NCI-H1048 (cell line): Measurements from ENCODE around the gene ACTL6B.
"Not testable (repeated sequence)": the region's sequence is repeated elsewhere in the genome, so short reads cannot be mapped to it uniquely, and the experiment has no call there.

Source experiments
- DNase-seq: peaks from one replicate; lab custom pipeline; 2025; lab: John Stamatoyannopoulos, UW

The ACTL6B gene

GRCh38 chr7:100655908-100656674 lies at the start of gene ACTL6B:
Gene ACTL6B (minus strand): TSS chr7:100656448. CDS start chr7:100656354, 94 bp downstream.
- DNase-seq, result peak; percentile 67

DNA sequence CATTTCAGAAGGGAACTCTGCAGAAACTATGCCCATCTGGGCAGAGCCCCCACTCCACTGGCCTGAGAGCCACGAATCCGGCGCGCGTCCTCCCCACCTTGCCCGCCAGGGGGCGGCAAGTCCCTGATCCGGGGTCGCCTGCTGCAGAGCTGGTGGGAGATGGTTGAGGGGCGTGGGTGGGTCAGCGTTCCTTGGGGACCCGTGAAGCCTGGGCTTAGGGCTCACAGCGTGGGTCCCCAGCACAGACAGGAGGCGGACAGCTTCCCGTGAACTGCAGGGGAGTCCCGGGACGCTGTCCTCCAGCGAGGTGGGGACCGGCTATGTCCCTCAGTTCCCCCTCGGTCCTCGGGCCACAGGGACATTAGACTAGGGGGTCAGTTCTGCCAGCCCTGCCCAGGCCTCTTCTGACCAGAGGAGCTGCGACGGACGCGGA lies 49.1 kb upstream of the ACTL6B start:
- DNase-seq, result peak; percentile 42

- DNase-seq, result not testable (repeated sequence)
Measured at GRCh38 chr7:100701089-100701488, 44.8 kb upstream of the ACTL6B start.

GRCh38 chr7:100699018-100699417 lies 42.8 kb upstream of the ACTL6B start:
- DNase-seq, result no peak

DNA sequence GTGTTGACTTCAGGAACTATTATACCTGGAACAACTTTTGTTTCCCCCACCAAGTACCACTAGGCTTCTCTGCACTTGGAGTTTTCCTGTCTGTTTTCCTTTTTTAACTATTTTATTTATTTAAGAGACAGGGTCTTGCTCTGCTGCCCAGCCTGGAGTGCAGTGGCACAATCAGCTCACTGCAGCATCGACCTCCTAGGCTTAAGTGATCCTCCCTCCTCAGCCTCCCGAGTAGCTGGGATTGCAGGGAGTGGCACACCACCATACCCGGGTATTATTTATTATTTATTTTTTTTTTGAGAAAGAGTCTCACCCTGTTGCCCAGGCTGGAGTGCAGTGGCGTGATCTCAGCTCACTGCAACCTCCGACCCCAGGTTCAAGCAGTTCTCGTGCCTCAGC lies 39.9 kb upstream of the ACTL6B start:
- no peak for DNase-seq

DNA sequence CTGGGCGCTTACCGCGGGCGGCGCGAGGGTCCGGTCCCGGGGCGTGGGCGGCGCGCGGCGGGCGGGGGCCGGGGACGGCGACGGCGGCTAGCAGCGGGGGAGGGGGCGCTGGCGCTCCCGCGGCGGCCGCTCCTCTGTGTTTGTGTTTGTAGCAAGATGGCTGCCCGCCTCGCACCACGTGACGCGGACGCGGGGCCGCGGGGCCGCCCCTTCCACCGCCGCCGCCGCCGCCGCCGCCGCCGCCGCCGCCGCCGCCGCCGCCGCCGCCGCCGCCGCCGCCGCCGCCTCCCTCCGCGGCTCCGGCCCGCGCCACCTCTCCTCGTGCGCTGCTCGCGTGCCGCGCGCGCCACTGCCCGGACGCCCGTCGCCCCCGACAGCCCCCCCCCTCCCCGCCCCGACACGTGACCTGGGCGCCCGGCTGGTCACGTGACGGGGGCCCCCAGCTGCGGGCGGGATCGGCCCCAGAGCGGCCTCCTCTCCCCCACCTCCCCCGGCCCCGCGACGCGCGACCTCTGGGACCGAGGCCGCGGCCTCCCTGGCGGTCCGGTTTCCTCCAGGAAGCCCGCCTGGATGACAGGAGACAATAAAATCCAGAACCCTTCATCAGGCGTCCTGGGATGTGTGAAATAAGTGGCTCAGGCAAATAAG lies 38.0 kb upstream of the ACTL6B start, which contains the start of gene GIGYF1:
TSS of gene GIGYF1 (minus strand) at position 153 of the 648 bp plus-strand sequence. CDS start 6,012 bp downstream, outside the sequence.
- DNase-seq, result no peak

DNA sequence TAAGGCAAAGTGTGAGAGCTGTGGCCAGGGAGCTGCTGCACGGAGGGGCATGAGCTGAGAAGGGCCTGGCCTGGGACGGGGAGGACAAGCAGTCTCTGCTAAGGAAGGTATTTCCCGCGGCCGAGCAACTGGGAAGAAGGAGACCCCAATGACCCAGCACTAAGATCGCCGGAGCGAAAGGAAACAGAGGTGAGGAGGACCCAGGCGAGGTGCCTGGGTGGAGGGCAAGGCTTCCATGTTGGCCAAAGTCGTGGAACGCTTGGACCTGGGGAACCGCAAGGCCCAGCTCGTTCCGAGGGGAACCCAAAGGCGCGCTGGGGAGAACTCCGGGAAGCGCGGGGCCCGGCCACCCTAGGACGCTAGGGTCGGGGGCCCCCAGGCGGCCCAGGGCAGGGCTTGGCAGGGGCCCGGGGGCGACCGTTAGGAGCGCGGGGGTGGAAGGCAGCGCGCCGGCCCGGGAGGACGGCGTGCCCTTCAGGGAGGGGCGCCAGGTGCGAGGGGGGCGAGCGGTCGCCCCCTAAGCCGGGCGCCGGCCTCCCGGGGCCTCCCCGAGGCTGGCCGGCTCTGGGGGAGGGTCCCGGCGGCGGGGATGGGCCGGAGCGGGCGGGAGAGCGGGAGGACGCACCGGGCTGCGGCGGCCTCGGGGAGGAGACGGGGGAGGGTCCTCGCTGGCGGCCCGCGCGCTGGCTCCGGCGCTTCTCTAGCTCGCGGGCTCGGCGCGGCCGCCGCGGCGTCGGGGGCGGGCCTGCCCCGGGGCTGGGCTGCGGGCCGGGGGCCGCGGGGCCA lies 37.3 kb upstream of the ACTL6B start:
- DNase-seq, result no peak

DNA sequence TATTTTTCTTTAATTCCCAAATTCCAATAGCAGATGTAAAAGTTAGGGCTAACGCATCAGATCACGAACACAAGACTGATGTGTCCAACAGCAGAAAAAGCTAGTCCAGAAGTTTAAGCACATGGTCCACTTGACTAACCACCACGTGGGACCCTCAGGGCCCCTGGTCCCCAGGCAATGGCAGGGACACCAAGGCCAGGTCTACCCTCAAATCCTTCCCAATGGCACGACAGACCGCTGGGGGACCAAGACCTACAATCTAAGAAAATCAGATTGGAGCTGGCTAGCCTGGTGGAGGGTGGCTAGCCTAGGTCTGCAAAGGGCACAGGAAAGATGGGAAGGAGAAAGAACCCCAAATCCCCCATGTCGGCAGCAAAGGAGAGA lies 36.3 kb upstream of the ACTL6B start:
- DNase-seq, result no peak

GRCh38 chr7:100691676-100692577 lies 35.7 kb upstream of the ACTL6B start:
- DNase-seq, result peak; percentile 61

DNA sequence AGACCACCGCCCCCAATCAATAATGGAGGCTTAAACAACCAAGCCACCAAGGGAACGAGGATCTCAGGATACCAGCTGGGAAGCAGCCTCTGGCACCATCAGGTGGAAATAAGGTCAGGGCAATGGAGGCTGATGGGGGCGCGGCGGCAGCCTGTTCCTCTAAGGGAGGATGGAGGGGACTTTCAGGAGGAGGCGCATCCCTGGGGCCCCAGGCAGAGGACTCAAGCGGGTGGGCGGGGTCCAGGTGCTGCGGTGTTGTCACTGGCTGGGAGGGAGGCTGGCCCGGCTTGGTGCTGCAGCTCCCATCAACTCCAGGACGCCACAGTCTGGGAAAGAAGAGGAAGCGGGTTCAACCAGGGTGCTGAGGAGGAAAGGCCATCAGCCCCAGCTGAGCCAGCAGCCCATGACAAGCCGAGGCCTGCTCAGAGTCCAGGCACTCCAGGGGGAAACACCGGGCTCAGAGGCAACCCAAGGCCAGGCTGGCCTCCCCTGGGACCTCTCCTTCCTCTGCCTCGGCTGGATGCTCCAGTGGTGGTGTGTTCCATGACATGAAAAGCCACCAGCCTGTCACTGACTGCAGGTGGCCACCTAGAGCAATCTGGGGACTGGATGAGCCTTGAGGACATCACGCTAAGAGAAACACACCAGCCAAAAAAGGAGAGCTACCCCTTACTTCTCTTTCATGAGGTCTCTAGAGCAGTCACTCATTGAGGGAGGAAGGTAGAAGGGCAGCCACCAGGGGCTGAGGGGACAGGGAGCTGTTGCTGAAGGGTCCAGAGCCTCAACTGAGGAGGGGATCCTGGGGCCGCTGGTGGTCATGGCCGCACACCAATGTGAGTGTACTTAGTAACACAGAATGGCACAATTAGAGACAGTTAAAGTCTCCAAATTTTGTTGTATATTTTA lies 33.2 kb upstream of the ACTL6B start:
- DNase-seq, result no peak

GRCh38 chr7:100688326-100688860 lies 32.1 kb upstream of the ACTL6B start:
- no peak for DNase-seq

DNA sequence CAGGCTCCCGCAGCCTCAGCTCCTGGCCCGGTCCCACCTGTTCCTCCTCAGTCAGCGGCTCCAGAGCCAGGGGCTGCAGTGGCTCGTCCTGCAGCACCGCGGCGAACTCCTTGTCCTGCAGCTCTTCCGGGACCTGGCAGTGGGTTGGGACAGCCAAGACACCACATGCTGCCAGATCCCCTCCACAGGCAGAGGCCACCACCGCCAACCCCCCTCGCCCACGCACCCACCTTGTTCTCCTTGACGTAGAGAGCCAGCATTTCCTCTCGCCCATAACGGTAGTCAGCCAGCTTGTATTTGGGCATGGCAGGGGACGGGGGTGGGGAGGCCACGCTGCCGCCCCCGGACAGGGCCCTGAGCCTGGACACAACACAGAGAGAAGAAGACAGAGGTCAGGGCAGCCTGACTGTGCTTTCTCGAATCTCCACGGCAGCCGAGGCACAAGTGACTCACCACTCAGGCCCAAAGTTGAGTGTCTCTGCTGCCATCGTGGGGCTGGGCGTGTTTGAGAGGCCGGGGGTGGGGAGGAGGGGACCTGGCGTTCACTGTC lies 31.6 kb upstream of the ACTL6B start:
- no peak for DNase-seq

DNA sequence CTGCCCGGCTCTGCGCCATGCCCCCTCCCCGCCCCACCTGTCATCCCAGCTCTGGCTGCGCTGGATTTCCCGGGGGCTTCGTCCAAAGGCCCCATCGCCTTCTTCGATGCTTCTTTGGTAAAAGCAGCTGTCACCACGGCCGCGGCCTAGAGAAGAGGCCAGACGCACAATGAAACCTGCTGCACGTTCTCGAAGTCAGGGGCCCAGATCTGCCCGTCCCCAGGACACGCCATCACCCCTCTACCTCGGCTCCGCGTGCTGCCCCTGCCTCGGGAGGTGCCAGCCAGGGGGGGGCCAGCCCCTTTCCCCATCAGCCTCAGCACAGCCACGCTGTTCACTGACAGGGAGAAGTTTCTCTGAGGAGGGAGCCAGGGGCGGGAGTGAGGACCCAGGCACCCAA lies 31.0 kb upstream of the ACTL6B start:
- DNase-seq, result no peak

- no peak for DNase-seq
Measured at GRCh38 chr7:100686822-100687211, 30.6 kb upstream of the ACTL6B start.

GRCh38 chr7:100686201-100686821 lies 30.1 kb upstream of the ACTL6B start:
- no peak for DNase-seq

GRCh38 chr7:100685631-100686145 lies 29.4 kb upstream of the ACTL6B start:
- DNase-seq, result no peak

- DNase-seq, result no peak
Measured at GRCh38 chr7:100685049-100685605, 28.9 kb upstream of the ACTL6B start.

DNA sequence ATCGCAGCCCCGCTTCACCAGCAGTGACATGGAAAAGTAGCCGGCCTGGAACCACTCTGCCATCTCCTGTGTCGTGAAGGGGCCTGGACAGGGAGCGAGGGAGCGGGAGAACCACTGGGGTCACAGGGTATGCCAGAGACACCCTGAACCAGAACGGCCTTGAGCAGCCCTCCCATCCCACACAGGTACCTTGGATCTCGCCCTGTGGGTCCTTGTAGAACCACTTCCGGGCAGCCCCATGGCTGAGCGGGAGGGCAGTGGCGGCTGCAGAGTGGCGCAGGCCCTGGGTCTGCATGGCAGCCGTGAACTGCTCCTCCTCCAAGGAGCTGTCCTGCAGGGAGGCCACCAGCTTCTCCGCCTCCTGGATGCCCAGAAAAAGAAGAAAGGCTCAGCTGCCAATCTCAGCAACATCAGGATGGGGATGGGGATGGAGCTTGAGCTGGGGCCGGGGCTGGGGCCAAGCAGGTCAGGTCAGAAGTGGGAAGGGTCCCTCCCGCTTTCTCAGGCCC lies 28.3 kb upstream of the ACTL6B start:
- DNase-seq, result no peak
